Fibroblast of skin of left quadriceps (primary cell): Measurements from ENCODE around the gene MAP1B.

Experiments
- DNase-seq, 2 experiments: peaks; one replicate each; pipeline ENCODE4 v3.0.0-alpha.2; 2013; ENCODE audit warnings: low read depth in 2 of 2

MAP1B gene

GRCh38 chr5:72133212-72133990 lies 26.1 kb downstream of the MAP1B start:
- no peak for DNase-seq

- DNase-seq = no peak
Measured at GRCh38 chr5:72134226-72134899, 27.1 kb downstream of the MAP1B start.

DNA sequence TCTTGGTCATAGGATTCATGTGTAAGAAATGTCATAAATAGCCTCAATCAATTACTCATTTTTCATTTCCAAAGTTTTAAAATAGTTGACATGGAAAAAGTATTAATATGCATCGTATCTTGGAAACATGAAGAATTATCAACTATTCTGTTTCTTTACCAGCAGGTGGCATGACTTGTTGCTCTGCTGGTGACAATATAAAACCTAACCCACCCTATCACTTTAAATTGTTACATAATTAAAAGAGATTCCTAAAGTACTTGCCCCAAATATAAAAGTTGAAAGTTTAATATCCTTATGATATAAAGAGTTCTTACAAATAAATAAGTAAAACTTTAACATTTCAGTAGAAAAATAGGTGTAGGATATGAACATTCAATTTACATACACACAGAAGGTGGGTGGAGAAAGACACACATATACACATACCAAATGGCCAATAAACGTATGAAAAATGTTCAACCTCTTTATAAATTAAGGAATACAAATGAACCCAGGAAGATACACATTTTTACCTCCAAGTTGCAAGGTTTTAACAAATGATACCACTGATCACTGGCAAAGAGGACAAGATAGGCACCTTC lies 30.6 kb downstream of the MAP1B start:
- no peak for DNase-seq

- peak; percentile 91 for DNase-seq
Measured at GRCh38 chr5:72138943-72139521, 31.8 kb downstream of the MAP1B start.

GRCh38 chr5:72140711-72141110 lies 33.4 kb downstream of the MAP1B start:
- no peak for DNase-seq

GRCh38 chr5:72141440-72142355 lies 34.4 kb downstream of the MAP1B start:
- DNase-seq = peak; percentile 86 to 89

DNA sequence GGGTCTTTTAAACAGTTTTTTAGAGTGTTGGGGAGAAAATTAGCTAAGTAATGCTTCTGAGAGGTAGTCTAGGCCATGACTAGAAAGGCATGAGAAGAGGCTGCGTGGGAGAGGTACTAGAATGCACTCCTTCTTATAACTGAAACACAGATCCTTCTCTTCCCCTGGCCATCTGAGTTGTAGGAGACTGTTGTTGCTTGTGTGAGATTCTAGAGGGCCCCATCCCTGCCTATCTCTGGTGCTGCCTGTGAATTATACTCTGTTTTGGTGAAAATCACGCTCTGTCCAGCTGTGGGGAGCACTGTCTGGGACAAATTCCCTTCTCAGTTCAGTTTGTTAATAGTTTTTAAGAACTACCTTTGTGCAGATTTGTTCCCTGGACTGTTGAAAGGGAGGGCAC lies 37.5 kb downstream of the MAP1B start:
- DNase-seq = no peak

- DNase-seq = no peak
Measured at GRCh38 chr5:72145348-72145747, 38.1 kb downstream of the MAP1B start.

- DNase-seq = no peak
Measured at GRCh38 chr5:72146056-72146455, 38.8 kb downstream of the MAP1B start.

GRCh38 chr5:72147569-72147968 lies 40.3 kb downstream of the MAP1B start:
- no peak for DNase-seq

GRCh38 chr5:72149742-72150141 lies 42.5 kb downstream of the MAP1B start:
- no peak for DNase-seq

- DNase-seq = no peak
Measured at GRCh38 chr5:72151169-72151568, 43.9 kb downstream of the MAP1B start.

DNA sequence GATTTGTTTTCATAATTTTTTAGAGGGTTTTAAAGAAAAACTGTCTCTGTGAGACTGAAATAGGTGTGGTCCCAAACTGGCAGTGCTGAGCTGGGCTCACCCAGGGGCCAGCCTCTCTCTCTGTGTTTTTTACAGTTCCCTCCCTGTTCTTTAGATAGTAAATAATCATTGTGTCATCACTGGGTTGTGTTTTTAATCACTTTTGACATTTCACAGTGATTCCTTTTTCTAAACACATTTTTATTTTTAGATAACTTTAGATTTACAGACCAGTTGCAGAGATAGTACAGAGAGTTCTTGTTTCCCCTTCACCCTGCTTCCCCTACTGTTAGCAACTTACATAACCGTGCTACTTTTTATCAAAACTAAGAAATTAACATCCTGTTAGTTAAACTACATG lies 44.4 kb downstream of the MAP1B start:
- no peak for DNase-seq

- no peak for DNase-seq
Measured at GRCh38 chr5:72152545-72152944, 45.3 kb downstream of the MAP1B start.

DNA sequence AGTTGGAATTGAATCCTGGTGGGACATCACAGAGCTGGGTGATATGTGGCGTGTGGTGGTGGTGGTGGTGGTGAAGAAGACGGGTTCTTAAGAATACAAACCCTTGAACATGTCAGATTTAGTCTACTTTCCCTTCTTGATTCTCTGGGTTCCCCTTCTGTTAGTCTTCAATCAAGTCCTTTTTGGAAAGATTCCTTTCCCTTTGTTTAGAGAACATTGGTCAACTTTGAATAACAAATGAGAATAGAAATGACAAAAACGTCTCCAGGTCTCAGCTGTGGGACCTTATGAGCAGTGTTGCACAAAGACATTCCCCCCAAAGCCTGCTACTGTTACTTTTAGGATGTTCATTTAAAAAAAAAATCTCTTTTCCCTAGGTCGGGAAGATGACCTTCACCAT lies 46.3 kb downstream of the MAP1B start:
- no peak for DNase-seq

GRCh38 chr5:72154076-72154756 lies 46.9 kb downstream of the MAP1B start:
- no peak for DNase-seq

DNA sequence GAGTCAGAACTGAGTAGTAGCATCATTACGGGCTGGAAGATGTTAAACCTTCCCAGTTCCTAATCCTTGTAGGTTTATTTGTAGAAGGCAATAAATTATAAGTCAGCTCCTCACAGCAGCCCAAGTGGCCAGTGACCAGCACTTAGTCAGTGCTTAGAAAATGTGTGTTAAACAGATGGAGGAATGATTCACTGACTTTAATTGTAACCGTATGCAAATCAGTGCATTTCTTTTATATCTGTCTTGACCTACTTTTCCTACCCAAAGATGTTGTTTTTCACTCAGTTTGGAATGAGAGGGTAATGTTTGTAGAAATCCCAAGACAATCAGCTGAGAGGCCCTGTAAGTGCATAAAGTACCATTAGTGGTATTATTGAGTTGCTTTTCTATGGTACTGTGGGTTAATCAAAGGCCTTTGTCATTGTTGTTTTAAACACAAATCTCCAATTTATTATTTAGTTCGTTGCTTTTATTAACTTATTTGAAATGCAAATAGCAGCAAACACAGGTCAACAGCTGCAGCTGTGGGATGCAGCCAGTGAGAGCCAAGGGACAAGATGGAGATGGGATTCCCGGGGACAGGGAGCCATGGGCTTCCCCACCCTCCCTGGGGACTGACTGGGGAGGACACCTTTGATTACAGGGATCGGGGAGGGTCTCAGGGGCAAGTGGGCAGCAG lies 49.8 kb downstream of the MAP1B start:
- DNase-seq = peak; percentile 97

- DNase-seq = no peak
Measured at GRCh38 chr5:72157625-72157962, 50.3 kb downstream of the MAP1B start.

GRCh38 chr5:72159501-72159911 lies 52.2 kb downstream of the MAP1B start:
- DNase-seq = no peak

- DNase-seq = no peak
Measured at GRCh38 chr5:72160329-72160728, 53.1 kb downstream of the MAP1B start.

GRCh38 chr5:72160959-72161358 lies 53.7 kb downstream of the MAP1B start:
- no peak for DNase-seq
